Central memory CD4-positive, alpha-beta T cell (primary cell): ENCODE data around the gene LAMA5.

Experiments
- DNase-seq: peaks from one replicate; pipeline ENCODE4 v3.0.0; 2022

Gene LAMA5

DNA sequence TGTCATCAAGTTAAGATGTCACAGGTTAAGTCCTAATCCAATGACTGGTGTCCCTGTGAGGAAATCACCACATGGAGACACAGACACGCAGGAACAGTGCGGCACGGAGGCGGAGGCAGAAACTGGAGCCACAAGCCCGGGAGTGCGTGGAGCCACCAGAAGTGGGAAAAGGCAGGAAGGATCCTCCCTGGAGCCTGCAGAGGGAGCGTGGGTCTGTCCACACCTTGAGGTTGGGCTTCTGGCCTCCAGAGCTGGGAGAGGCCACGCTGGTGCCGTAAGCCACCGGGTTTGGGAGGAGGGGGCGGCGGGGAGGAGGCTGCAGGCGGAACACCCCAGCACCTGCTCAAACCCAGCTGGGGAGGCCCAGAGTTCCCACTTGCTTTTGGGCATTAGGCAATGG is 36.2 kb upstream of the LAMA5 start:
- no peak for DNase-seq

- DNase-seq, result no peak
Observed at GRCh38 chr20:62402456-62403150, 35.5 kb upstream of the LAMA5 start.

- DNase-seq, result no peak
Observed at GRCh38 chr20:62401331-62401779, 34.2 kb upstream of the LAMA5 start.

- no peak for DNase-seq
Observed at GRCh38 chr20:62400541-62400940, 33.4 kb upstream of the LAMA5 start.

- DNase-seq, result no peak
Observed at GRCh38 chr20:62400021-62400420, 32.9 kb upstream of the LAMA5 start.

GRCh38 chr20:62398120-62398821 is 31.2 kb upstream of the LAMA5 start:
- no peak for DNase-seq

GRCh38 chr20:62396367-62397239 is 29.5 kb upstream of the LAMA5 start:
- no peak for DNase-seq

GRCh38 chr20:62395311-62396242 is 28.5 kb upstream of the LAMA5 start:
- no peak for DNase-seq

DNA sequence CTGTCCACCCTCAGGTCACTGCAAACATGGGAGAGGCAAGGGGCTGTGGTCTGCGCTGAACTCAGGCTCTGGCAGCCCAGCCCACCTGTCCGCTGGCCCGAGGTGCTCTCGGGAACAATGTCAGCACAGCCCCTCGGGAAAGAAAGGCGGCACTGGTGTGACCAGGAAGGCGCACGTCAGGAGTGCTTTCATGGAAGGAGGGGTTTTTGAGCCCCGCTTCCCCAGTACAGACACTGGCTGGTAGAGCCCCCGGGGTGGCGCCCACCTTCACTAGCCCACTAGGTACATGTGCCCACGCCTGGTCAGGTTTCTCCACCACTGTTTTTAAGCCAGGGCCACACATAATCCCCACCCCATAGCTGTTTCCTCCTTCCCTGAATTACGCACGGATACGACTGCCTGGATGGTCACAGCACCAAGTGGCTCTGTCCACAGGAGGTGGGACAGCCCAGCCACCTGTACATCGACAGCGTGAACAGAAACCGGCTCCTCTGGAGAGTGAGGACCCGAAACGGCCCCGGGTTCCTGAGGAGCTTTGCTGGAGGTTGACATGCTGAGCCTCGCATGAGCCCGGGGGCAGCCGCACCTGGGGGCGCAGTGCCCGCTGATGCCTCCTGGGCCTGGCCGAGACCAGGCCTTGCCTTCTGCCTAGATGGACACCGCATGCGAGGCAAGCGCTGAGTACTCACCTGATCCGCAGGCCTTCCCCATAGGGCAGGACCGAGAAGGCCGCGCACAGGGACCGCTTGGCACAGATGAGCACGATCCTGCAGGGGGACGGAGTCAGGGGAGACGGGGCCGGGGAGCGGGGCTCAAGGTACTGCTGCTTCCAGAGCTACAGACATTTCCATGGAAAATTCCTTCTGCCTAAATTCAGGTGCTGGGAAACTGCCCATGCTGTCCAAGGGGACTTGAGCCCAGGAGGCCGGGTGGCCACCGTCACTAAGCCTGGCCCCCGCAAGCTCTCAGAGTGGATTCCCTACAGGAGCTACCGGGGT is 27.4 kb upstream of the LAMA5 start:
- no peak for DNase-seq

GRCh38 chr20:62393830-62394229 is 26.7 kb upstream of the LAMA5 start:
- no peak for DNase-seq

DNA sequence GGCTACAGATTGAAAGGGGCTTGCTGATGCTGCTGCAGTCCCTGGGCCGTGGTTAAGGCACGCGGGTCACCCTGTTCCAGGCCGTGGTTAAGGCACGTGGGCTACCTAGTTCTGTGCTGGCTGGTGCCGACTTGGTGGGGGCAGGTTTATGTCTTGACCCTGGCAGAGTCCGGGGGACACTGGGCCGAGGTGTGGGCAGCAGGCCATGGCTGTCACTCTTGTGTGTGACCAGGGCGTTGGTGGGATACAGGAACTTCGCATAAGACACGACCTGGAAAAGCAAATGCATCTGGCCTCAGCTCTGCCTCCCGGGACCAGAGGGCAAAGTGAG is 26.2 kb upstream of the LAMA5 start:
- DNase-seq, result no peak

GRCh38 chr20:62392621-62393334 is 25.7 kb upstream of the LAMA5 start:
- no peak for DNase-seq

DNA sequence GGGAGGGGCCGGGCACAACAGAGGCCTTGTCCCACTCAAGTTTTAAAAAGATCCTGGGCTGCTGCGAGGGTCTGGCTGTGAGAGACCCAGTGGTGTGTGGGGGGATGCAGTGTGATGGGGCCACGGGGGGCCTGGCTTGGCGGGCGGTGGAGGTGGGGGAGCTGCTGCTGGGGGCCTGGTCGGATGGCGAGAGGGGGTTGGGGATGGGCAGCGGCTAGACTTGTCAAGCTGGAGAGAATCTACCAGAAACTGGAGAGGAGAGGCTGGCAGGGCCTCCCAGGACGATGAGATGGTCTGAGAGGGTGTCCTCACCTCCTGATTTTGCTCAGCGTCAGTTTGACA is 24.9 kb upstream of the LAMA5 start:
- DNase-seq, result no peak

DNA sequence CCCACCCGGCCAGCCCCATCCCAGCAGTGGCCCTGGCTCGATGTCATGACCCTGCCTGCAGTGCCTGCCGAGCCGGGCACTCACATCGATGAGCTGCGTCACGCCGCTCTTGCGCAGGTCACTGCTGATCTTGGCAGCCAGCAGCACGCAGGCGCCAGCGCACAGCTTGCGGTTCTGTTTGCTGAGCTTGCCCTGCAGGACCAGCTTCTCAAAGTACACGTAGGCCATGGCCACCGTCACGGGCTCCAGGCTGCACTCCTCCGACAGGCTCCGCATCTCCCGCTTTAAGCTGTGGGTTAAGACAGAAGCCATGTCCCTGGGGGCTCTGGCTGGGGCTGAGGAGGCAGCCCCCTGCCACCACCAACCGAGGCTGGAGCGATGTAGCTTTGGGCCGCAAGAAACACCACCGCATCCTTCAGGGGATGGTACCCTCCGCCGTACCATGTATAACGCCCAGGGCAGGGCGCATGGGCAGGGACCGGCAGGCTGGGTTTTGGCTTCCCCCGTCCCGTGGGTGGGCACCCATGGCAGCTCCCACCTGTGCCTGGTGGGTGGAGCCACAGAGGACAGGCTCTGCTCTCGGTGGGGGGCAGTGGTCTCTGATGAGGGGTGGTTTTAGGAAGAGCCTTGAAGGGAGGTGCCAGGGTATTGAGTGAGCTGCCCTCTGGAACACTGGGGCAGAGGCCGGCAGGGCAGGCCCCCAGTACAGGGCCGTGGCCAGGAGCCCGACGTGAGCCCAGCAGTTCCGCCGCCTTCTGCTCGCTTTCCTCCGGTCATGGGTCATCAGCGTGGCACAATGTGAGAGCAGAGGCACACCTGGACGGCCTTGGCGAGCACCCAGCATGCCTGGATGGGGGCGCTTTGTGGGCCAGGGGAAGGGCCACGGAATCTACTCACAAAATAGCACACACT is 24.3 kb upstream of the LAMA5 start:
- no peak for DNase-seq

- DNase-seq, result no peak
Observed at GRCh38 chr20:62390317-62391164, 23.4 kb upstream of the LAMA5 start.

DNA sequence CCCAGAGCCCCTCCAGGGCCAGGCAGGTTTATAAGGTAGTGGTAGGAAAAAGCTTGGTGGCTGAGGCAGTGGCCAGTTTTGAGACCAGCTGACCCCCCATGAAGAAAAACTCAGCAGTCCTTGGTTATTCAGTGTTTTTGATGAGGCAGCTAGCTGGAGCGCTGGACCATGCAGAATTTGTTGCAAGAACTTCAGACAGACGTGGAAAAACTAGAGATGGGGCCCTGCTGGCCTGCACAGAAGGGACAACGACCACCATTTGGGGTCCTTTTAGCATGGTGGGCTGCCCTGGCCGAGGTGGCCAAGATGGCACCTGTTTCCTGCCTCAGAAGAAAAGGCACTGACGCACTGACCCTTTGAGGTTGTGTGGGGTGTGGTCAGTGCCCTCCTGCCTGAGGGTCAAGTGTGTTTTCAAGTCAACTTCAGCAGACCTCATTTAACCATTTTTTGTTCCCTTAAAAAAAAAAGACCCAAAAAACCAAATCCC is 22.5 kb upstream of the LAMA5 start:
- DNase-seq, result no peak

- no peak for DNase-seq
Observed at GRCh38 chr20:62388839-62389600, 21.9 kb upstream of the LAMA5 start.
